SU-DHL-6 (cell line): ENCODE results near the gene HRAS.

Source experiments
- H2AFZ ChIP-seq: fragments of 200-600 bp; sonication (generic); 2 replicates; pipeline ENCODE4 v1.6.1; 2014; ENCODE audit warnings: low read depth, mild to moderate bottlenecking, moderate library complexity, mixed read lengths, antibody characterized with exemption, low read length; ENCODE audit not compliant: severe bottlenecking
- H3F3A ChIP-seq: fragments of 200-600 bp; shearing (Covaris generic); 2 replicates; pipeline ENCODE4 v1.6.0; 2016; ENCODE audit warnings: antibody characterized with exemption, mild to moderate bottlenecking; ENCODE audit not compliant: insufficient read depth
- H3K27ac ChIP-seq: fragments of 200-600 bp; sonication (generic); 2 replicates; pipeline ENCODE4 v1.5.1; 2016; ENCODE audit warnings: low read depth, mild to moderate bottlenecking, low read length, moderate library complexity, mixed read lengths
- H3K27me3 ChIP-seq: fragments of 200-600 bp; sonication (generic), shearing (Covaris generic); 2 replicates; pipeline ENCODE4 v1.6.0; 2014; ENCODE audit warnings: mild to moderate bottlenecking, low read length
- H3K36me3 ChIP-seq: fragments of 200-600 bp; sonication (generic); 2 replicates; pipeline ENCODE4 v1.6.1; 2014; ENCODE audit warnings: mild to moderate bottlenecking, low read length, mixed read lengths
- H3K4me2 ChIP-seq: fragments of 300-600, 200-600 bp; shearing (Covaris generic), sonication (generic); 2 replicates; pipeline ENCODE4 v1.6.0; 2014; ENCODE audit warnings: low read length, low read depth, mild to moderate bottlenecking; ENCODE audit not compliant: poor library complexity, severe bottlenecking
- H3K4me3 ChIP-seq: fragments of 200-600 bp; sonication (generic); 2 replicates; pipeline ENCODE4 v1.5.1; 2014; ENCODE audit warnings: antibody characterized with exemption, low read length, mild to moderate bottlenecking, mixed read lengths; ENCODE audit not compliant: insufficient read depth, poor library complexity, severe bottlenecking
- H3K79me2 ChIP-seq: fragments of 200-600 bp; sonication (generic); 2 replicates; pipeline ENCODE4 v1.6.1; 2014; ENCODE audit warnings: mild to moderate bottlenecking, low read length, moderate library complexity; ENCODE audit not compliant: insufficient read depth
- H3K9ac ChIP-seq: fragments of 200-600 bp; sonication (generic); 2 replicates; pipeline ENCODE4 v1.7.0; 2014; ENCODE audit warnings: mild to moderate bottlenecking, low read length
- H3K9me2 ChIP-seq: fragments of 200-600 bp; sonication (generic); replicated peaks from 2 replicates; pipeline ENCODE4 v1.6.1; 2014; ENCODE audit warnings: low read length; ENCODE audit not compliant: insufficient read depth
- H3K9me3 ChIP-seq: fragments of 200-600 bp; sonication (generic); 2 replicates; pipeline ENCODE4 v1.6.1; 2014; ENCODE audit warnings: low read length, mixed read lengths; ENCODE audit not compliant: insufficient read depth
- H4K20me1 ChIP-seq: fragments of 200-600 bp; sonication (generic); 2 replicates; pipeline ENCODE4 v1.6.1; 2014; ENCODE audit warnings: low read depth, mild to moderate bottlenecking, antibody characterized with exemption, low read length, moderate library complexity, mixed read lengths
- EZH2phosphoT487 ChIP-seq: fragments of 200-600 bp; sonication (generic), shearing (Covaris generic); conservative IDR thresholded peaks from 2 replicates; pipeline ENCODE4 v1.6.1; 2018; ENCODE audit warnings: mild to moderate bottlenecking, antibody characterized with exemption, low read length, moderate library complexity, mixed read lengths
- TF ChIP-seq, protein P1 (sequence below): fragments of 200-600 bp; sonication (generic); IDR thresholded peaks from one replicate; pipeline ENCODE4 v1.5.1; 2017; ENCODE audit warnings: antibody characterized with exemption, mild to moderate bottlenecking, low read length, moderate library complexity; ENCODE audit not compliant: insufficient read depth, poor library complexity, severe bottlenecking

The HRAS gene

GRCh38 chr11:556662-557256, 21.4 kb upstream of the HRAS start:
- TF ChIP-seq EZH2phosphoT487: no peak
- 0 out of 2 replicates have a peak, but pooled peaks cover 3% of the 10 kb centered on the region for H3F3A ChIP-seq
- no peaks in the 10 kb centered on the region for H3K27me3 ChIP-seq
- no peak overlapping the region for H3K4me2 ChIP-seq
- no peaks in the 10 kb centered on the region for H3K9me3 ChIP-seq
- H3K4me3 ChIP-seq: no peak overlapping the region
- H2AFZ ChIP-seq: no peak overlapping the region
- H3K27ac ChIP-seq: no peak overlapping the region
- H3K9ac ChIP-seq: no peak overlapping the region
- H3K79me2 ChIP-seq: no peaks in the 10 kb centered on the region; the same call in 1 of the 2 replicates
- no peaks in the 10 kb centered on the region for H4K20me1 ChIP-seq
- H3K36me3 ChIP-seq: no peaks in the 10 kb centered on the region
- no peaks in the 10 kb centered on the region for H3K9me2 ChIP-seq

- H3K4me2 ChIP-seq: no peak overlapping the region
- no peaks in the 10 kb centered on the region for H4K20me1 ChIP-seq
- no peak overlapping the region for H3K27ac ChIP-seq
- H3K9me2 ChIP-seq: no peaks in the 10 kb centered on the region
- no peak overlapping the region for H3K9ac ChIP-seq
- no peak overlapping the region for H2AFZ ChIP-seq
- no peak for TF ChIP-seq EZH2phosphoT487
- TF ChIP-seq, protein P1, sequence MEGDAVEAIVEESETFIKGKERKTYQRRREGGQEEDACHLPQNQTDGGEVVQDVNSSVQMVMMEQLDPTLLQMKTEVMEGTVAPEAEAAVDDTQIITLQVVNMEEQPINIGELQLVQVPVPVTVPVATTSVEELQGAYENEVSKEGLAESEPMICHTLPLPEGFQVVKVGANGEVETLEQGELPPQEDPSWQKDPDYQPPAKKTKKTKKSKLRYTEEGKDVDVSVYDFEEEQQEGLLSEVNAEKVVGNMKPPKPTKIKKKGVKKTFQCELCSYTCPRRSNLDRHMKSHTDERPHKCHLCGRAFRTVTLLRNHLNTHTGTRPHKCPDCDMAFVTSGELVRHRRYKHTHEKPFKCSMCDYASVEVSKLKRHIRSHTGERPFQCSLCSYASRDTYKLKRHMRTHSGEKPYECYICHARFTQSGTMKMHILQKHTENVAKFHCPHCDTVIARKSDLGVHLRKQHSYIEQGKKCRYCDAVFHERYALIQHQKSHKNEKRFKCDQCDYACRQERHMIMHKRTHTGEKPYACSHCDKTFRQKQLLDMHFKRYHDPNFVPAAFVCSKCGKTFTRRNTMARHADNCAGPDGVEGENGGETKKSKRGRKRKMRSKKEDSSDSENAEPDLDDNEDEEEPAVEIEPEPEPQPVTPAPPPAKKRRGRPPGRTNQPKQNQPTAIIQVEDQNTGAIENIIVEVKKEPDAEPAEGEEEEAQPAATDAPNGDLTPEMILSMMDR: no peak
- no peaks in the 10 kb centered on the region for H3K27me3 ChIP-seq
- no peaks in the 10 kb centered on the region for H3K79me2 ChIP-seq
- no peaks in the 10 kb centered on the region for H3K36me3 ChIP-seq
- H3F3A ChIP-seq: 0 out of 2 replicates have a peak, but pooled peaks cover 3% of the 10 kb centered on the region
- no peak overlapping the region for H3K4me3 ChIP-seq
- no peaks in the 10 kb centered on the region for H3K9me3 ChIP-seq
Observed at GRCh38 chr11:555780-556661, 20.6 kb upstream of the HRAS start.

- H3K4me2 ChIP-seq: peak overlapping the region; percentile 40
Observed at GRCh38 chr11:555227-555779, 19.9 kb upstream of the HRAS start.

More at GRCh38 chr11:555227-555779, 19.9 kb upstream of the HRAS start:
- H3K9ac ChIP-seq: no peak overlapping the region
- 0 out of 2 replicates have a peak, but pooled peaks cover 3% of the 10 kb centered on the region for H3F3A ChIP-seq
- H3K27me3 ChIP-seq: no peaks in the 10 kb centered on the region
- no peak overlapping the region for H2AFZ ChIP-seq
- no peaks in the 10 kb centered on the region for H3K36me3 ChIP-seq
- H3K79me2 ChIP-seq: no peaks in the 10 kb centered on the region
- H3K9me3 ChIP-seq: no peaks in the 10 kb centered on the region
- H3K9me2 ChIP-seq: no peaks in the 10 kb centered on the region
- H4K20me1 ChIP-seq: no peaks in the 10 kb centered on the region
- H3K4me3 ChIP-seq: peak overlapping the region; percentile 26
- H3K27ac ChIP-seq: no peak overlapping the region
- TF ChIP-seq, protein P1: no peak
- TF ChIP-seq EZH2phosphoT487: no peak
